ENCODE results near the gene SHANK1.

The SHANK1 gene

DNA sequence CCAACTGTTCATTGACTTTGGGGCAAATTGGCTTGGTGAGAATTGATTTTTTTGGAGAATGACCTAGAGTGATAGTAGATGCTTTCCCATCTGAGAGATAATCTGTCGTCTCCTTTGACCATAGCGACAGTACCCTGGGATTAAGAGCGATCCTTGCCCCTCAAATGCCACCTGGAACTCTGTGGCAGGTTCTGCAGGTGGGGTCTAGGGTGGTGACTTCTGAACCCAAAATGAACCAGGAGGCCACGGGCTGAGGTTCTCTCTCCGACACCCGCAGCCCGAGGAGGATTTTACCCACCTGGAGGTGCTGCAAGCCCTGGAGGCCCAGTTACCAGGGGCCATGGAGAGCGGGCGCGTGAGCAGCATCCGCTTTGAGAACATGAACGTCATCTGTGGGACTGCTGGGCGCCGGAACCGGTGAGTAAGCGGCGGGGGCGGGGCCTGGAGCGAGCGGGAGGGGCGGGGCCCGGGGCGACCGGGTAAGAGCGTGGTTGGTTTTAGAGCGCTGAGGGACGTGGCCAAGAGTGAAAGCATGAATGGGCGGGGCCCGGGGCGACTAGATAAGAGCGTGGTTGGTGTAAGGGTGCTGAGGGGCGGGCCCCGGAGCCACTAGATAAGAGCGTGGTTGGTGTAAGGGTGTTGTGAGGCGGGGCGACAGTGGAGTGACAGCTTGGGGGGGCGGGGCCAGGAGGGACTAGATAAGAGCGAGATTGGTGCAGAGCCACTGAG lies 61.7 kb downstream of the SHANK1 start:
- TF ChIP-seq, protein P1, sequence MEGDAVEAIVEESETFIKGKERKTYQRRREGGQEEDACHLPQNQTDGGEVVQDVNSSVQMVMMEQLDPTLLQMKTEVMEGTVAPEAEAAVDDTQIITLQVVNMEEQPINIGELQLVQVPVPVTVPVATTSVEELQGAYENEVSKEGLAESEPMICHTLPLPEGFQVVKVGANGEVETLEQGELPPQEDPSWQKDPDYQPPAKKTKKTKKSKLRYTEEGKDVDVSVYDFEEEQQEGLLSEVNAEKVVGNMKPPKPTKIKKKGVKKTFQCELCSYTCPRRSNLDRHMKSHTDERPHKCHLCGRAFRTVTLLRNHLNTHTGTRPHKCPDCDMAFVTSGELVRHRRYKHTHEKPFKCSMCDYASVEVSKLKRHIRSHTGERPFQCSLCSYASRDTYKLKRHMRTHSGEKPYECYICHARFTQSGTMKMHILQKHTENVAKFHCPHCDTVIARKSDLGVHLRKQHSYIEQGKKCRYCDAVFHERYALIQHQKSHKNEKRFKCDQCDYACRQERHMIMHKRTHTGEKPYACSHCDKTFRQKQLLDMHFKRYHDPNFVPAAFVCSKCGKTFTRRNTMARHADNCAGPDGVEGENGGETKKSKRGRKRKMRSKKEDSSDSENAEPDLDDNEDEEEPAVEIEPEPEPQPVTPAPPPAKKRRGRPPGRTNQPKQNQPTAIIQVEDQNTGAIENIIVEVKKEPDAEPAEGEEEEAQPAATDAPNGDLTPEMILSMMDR (conservative IDR thresholded peaks at IDR 0.05; ENCODE audit: low read depth, low read length), result no peak
- H3K4me3 ChIP-seq (ENCODE audit: low read depth, low read length), result no peak overlapping the region
- DNase-seq (ENCODE audit: low read depth), result peak; percentile 91

DNA sequence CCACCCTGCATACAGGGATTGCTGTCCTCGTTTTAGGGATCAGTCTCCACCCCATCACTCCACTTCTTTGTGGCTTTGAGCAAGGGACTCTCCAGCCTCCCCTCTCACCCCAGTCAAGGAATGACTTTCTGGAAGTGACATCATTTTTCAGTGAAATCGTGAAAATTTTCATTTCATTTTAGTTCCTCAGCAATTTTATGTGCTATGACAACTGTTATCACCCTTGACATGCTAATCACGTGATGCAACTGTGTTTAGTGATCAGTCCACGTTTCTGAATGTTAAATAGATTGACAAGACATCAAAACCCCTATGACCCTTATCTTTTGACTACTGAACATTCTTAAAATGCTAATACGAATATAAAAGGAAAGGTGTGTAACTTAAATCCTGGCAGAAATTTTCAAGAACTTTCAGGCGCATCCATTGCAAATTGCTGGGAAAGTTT lies 62.4 kb downstream of the SHANK1 start:
- DNase-seq (ENCODE audit: low read depth), result no peak
- TF ChIP-seq, protein P1 (conservative IDR thresholded peaks at IDR 0.05; ENCODE audit: low read depth, low read length), result no peak
- H3K4me3 ChIP-seq (ENCODE audit: low read depth, low read length), result no peak overlapping the region

DNA sequence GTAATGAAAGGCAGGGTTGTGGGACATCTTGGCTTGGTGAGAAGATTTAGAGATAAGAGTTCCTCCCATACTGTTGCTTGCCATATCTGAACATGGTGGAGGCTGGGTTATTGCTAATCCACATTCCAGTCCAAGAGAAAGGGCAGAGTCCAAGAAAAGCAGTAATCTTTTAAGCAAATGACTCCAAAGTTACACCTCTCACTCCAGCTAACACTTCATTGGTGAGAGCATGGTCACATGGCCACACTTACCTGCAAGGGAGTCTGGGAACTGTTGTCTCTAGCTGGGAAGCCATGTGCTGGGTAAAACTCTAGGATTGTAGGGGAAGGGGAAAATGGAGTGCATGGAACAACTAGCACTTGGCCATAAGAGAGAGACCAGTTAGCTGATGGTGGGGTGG lies 64.7 kb downstream of the SHANK1 start:
- TF ChIP-seq, protein P1 (conservative IDR thresholded peaks at IDR 0.05; ENCODE audit: low read depth, low read length), result no peak
- H3K4me3 ChIP-seq (ENCODE audit: low read depth, low read length), result no peak overlapping the region
- DNase-seq (ENCODE audit: low read depth), result no peak

DNA sequence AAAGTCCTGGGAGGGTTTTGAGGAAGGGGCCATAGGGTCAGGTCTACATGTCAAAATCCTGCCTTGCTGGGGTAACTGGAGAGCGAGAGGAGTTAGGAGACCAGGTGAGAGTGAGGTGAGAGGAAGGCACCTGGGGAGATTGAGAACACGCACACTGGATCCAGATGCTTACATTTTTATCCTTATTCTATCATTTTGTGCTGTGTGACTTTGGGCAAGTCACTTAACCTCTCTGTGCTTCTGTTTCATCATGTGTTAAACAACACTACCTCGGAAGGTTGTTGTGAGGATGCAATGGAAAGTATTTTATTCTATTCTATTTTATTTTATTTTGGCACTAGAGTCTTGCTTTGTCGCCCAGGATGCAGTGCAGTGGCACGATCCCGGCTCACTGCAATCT lies 66.9 kb downstream of the SHANK1 start:
- no peak for DNase-seq (ENCODE audit: low read depth)
- no peak overlapping the region for H3K4me3 ChIP-seq (ENCODE audit: low read depth, low read length)
- TF ChIP-seq, protein P1 (conservative IDR thresholded peaks at IDR 0.05; ENCODE audit: low read depth, low read length), result no peak

DNA sequence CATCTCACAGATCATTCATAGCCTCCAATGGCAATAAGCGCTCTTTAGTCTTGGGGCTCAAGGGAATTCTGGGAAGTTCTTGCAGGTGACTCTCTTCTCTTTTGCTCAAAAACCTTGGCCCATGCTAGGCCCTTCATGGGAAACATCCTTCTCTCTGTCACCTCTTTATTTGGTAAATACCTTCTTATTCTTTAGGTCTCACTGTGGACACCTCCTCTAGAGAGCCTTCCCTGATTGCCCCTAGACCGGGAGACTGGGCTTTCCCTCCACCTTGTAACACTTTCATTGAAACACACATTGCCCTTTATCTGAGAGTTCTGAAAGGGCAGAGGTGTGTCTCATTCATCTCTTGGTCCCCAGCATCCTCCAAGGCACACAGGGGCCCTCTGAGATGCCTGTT lies 68.4 kb downstream of the SHANK1 start:
- no peak for DNase-seq (ENCODE audit: low read depth)
- no peak overlapping the region for H3K4me3 ChIP-seq (ENCODE audit: low read depth, low read length)
- TF ChIP-seq, protein P1 (conservative IDR thresholded peaks at IDR 0.05; ENCODE audit: low read depth, low read length), result no peak

DNA sequence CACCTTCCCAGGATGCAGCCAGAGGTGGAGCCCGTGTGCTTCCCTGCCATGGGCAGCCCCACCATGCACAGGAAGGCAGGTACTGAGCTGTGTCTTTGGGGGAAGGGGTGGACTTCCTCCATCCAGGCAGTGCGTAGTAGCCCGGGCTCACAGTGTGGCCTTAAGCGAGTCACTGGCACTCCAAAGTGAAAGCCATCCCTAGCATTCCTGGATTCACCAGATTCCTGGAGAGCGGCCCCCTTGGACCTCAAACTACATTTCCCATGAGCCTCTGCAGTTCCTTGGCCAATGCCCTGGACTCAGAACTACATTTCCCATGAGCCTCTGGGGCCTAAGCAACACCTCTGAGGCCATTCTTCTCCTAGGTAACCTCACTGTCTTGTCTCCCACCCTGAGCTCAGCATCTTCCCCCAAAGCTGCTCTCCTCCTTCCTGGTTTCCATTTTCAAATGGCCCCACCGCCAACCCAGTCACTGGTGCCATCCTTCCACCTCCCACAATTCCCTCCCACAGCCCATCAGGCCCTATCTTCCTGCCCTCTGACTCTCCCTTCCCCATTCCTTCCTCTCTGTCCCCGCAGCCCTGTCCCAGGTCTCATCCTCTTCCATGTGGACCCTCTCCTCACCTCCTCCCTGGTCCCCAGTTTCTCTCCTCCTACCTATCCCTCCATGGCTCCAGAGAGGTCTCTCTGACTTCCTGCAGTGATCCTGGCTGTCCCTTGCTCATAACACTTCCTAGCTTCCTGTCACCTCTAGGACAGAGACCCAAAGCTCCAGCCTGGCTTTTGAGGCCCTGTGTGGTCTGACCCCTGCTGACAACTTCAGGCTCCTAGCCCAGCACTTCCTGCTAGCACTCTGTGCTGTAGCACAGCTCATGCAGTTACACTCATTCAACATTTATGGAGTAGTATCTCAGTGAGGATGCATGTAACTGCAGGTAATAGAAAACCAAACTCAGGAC lies 69.9 kb downstream of the SHANK1 start, which contains the start of gene C19orf81:
TSS of gene C19orf81 (plus strand) at position 13 of the 959 bp plus-strand sequence. CDS start at position 13, 0 bp downstream.
- no peak within 1 kb of the TSS for H3K4me3 ChIP-seq (ENCODE audit: low read depth, low read length)
- DNase-seq (ENCODE audit: low read depth), result no peak
- TF ChIP-seq, protein P1 (conservative IDR thresholded peaks at IDR 0.05; ENCODE audit: low read depth, low read length), result no peak

Data from choroid plexus epithelial cell (primary cell).